GM12878 (cell line): ENCODE data around the gene PROP1.

ENCODE experiments used
- TAF1 ChIP-seq: IDR thresholded peaks from 2 replicates; pipeline ENCODE4 v1.6.1; 2011; ENCODE audit warnings: mild to moderate bottlenecking, low read depth, low read length, borderline replicate concordance
- ZNF274 ChIP-seq: IDR thresholded peaks from one replicate; pipeline ENCODE4 v1.8.0; 2011; ENCODE audit not compliant: insufficient read length, insufficient read depth

- TF ChIP-seq TAF1 (no peak), ZNF274 (no peak)
These were observed 32.1 kb downstream of the PROP1 start for GRCh38 chr5:177963966-177964365.
